Activated CD4-positive, alpha-beta T cell treated with anti-CD3 and anti-CD28 coated beads, Interleukin-10, Interleukin-2, amounts not matched to agents 100 ng/mL and 50 ng/mL, durations not matched to agents 16 hours and 8 hours (primary cell): ENCODE data around the gene RNF111.
A peak's percentile ranks its signal among the peaks of the same experiment; 100 is the strongest.

Experiments
- DNase-seq: peaks from one replicate; pipeline ENCODE4 v3.0.0-alpha.2; 2020

The RNF111 gene

GRCh38 chr15:59001946-59002345 lies 14.5 kb downstream of the RNF111 start:
- DNase-seq = no peak

- DNase-seq = no peak
Observed at GRCh38 chr15:59002418-59002859, 15.0 kb downstream of the RNF111 start.

GRCh38 chr15:59005579-59005978 lies 18.1 kb downstream of the RNF111 start:
- no peak for DNase-seq

GRCh38 chr15:59008086-59008485 lies 20.6 kb downstream of the RNF111 start:
- no peak for DNase-seq

GRCh38 chr15:59011262-59011952 lies 23.9 kb downstream of the RNF111 start:
- DNase-seq = no peak

- DNase-seq = no peak
Observed at GRCh38 chr15:59013246-59013873, 25.9 kb downstream of the RNF111 start.

- DNase-seq = no peak
Observed at GRCh38 chr15:59014068-59014467, 26.6 kb downstream of the RNF111 start.

- no peak for DNase-seq
Observed at GRCh38 chr15:59017449-59017848, 30.0 kb downstream of the RNF111 start.

GRCh38 chr15:59018833-59019232 lies 31.4 kb downstream of the RNF111 start:
- no peak for DNase-seq

GRCh38 chr15:59020322-59020721 lies 32.9 kb downstream of the RNF111 start:
- no peak for DNase-seq

- no peak for DNase-seq
Observed at GRCh38 chr15:59022188-59022587, 34.7 kb downstream of the RNF111 start.

GRCh38 chr15:59026207-59026606 lies 38.7 kb downstream of the RNF111 start:
- peak; percentile 15 for DNase-seq

GRCh38 chr15:59028387-59028955 lies 41.0 kb downstream of the RNF111 start:
- peak; percentile 39 for DNase-seq

GRCh38 chr15:59029554-59029953 lies 42.1 kb downstream of the RNF111 start:
- no peak for DNase-seq

GRCh38 chr15:59035201-59035600 lies 47.7 kb downstream of the RNF111 start:
- no peak for DNase-seq

- DNase-seq = peak; percentile 65
Observed at GRCh38 chr15:59039225-59039624, 51.8 kb downstream of the RNF111 start.

- no peak for DNase-seq
Observed at GRCh38 chr15:59042041-59042440, 54.6 kb downstream of the RNF111 start.

GRCh38 chr15:59048897-59049296 lies 61.4 kb downstream of the RNF111 start:
- DNase-seq = no peak

- DNase-seq = peak; percentile 34
Observed at GRCh38 chr15:59051873-59052861, 64.7 kb downstream of the RNF111 start.

GRCh38 chr15:59052915-59053407 lies 65.5 kb downstream of the RNF111 start:
- DNase-seq = no peak

GRCh38 chr15:59053482-59053881 lies 66.0 kb downstream of the RNF111 start:
- DNase-seq = peak; percentile 73

GRCh38 chr15:59059076-59059597 lies 71.7 kb downstream of the RNF111 start:
- no peak for DNase-seq

- no peak for DNase-seq
Observed at GRCh38 chr15:59060348-59060747, 72.9 kb downstream of the RNF111 start.
